BE2C (cell line): ENCODE data around the gene XKR7.
A peak's percentile ranks its signal among the peaks of the same experiment; 100 is the strongest.

Source experiments
- DNase-seq: peaks from one replicate; pipeline ENCODE4 v3.0.0-alpha.2; 2020
- H3K27me3 ChIP-seq: fragments of 250-450 bp; sonication (Bioruptor Pico); 2 replicates; pipeline ENCODE4 v1.5.1; 2020; ENCODE audit warnings: mild to moderate bottlenecking
- H3K36me3 ChIP-seq: fragments of 250-450 bp; sonication (Bioruptor Pico); 2 replicates; pipeline ENCODE4 v1.5.1; 2020; ENCODE audit warnings: mild to moderate bottlenecking
- H3K4me1 ChIP-seq: fragments of 250-450 bp; sonication (Bioruptor Pico); 2 replicates; pipeline ENCODE4 v1.5.1; 2020
- H3K4me3 ChIP-seq: 2 replicates; pipeline ENCODE4 v1.5.1; 2011; ENCODE audit warnings: low read depth, low read length
- H3K9me3 ChIP-seq: fragments of 250-450 bp; sonication (Bioruptor Pico); 2 replicates; pipeline ENCODE4 v1.5.1; 2020
- TF ChIP-seq, protein P1 (sequence below): IDR thresholded peaks from 2 replicates; pipeline ENCODE4 v1.5.1; 2012; ENCODE audit warnings: mild to moderate bottlenecking, low read depth, low read length

Gene XKR7

DNA sequence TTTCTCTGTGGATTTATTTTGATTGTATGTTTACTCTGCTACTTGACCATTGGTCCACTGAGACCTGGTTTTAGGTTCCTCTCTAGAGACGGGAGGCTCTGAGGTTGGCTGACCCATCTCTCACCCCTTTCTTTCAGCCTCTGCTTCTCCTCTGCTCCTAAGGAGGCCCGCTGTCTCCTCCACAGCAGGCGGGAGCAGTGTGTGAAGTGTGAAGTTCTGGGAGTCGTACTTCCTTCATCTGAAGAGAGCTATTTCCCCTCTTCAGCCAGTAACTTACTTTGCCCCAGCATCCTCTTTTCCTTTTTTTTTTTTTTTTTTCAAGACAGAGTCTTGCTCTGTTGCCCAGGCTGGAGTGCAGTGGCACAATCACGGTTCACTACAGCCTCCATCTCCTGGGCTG is 37.2 kb upstream of the XKR7 start:
- TF ChIP-seq, protein P1, sequence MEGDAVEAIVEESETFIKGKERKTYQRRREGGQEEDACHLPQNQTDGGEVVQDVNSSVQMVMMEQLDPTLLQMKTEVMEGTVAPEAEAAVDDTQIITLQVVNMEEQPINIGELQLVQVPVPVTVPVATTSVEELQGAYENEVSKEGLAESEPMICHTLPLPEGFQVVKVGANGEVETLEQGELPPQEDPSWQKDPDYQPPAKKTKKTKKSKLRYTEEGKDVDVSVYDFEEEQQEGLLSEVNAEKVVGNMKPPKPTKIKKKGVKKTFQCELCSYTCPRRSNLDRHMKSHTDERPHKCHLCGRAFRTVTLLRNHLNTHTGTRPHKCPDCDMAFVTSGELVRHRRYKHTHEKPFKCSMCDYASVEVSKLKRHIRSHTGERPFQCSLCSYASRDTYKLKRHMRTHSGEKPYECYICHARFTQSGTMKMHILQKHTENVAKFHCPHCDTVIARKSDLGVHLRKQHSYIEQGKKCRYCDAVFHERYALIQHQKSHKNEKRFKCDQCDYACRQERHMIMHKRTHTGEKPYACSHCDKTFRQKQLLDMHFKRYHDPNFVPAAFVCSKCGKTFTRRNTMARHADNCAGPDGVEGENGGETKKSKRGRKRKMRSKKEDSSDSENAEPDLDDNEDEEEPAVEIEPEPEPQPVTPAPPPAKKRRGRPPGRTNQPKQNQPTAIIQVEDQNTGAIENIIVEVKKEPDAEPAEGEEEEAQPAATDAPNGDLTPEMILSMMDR = no peak
- H3K27me3 ChIP-seq = peaks cover 8% of the 10 kb centered on the region; the same call in 1 of the 2 replicates
- H3K4me3 ChIP-seq = no peak overlapping the region
- DNase-seq = no peak
- H3K4me1 ChIP-seq = no peaks in the 10 kb centered on the region
- H3K36me3 ChIP-seq = no peaks in the 10 kb centered on the region
- H3K9me3 ChIP-seq = no peaks in the 10 kb centered on the region

DNA sequence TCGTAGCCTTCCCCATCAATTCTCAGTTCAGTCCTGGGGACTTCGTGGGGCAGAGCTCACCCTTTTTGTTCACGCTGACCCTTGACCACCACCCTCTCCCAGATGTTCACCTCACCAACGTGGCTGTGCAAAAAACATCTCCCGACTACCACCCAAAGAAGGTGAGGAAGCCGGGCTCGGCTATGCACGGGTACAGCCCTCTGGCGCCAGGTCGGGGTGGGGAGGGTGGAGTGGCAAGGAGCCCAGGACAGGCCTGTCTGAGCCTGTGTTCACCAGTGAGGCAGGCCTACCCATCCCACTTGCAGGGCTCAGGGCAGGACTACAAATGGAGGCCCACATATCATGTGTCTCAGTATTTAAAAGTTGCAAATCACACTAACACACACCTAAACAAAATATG is 34.3 kb upstream of the XKR7 start:
- H3K9me3 ChIP-seq = no peaks in the 10 kb centered on the region
- no peaks in the 10 kb centered on the region for H3K36me3 ChIP-seq
- DNase-seq = no peak
- no peak overlapping the region for H3K4me3 ChIP-seq
- TF ChIP-seq, protein P1 = no peak
- no peaks in the 10 kb centered on the region for H3K4me1 ChIP-seq
- peaks cover 6% of the 10 kb centered on the region; the same call in 1 of the 2 replicates for H3K27me3 ChIP-seq

DNA sequence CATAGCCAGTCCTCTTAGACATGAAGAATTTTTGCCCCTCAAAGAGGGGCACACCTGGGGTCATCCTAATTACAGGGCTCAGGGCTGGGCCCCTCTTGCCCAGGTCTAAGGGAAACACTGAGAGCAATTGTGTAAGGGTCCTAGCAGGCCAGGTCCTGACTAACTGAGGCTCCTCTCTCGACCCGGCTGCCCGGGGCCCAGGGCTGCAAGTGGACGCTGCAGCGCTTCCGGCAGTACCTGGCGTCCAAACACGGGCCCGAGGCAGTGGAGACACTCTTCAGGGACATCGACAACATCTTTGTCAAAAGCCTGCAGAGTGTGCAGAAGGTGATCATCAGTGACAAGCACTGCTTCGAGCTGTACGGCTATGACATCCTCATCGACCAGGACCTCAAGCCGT is 33.5 kb upstream of the XKR7 start:
- DNase-seq = no peak
- H3K4me3 ChIP-seq = no peak overlapping the region
- H3K9me3 ChIP-seq = no peaks in the 10 kb centered on the region
- no peaks in the 10 kb centered on the region for H3K36me3 ChIP-seq
- peaks cover 4% of the 10 kb centered on the region; the same call in 1 of the 2 replicates for H3K27me3 ChIP-seq
- TF ChIP-seq, protein P1 = no peak
- no peaks in the 10 kb centered on the region for H3K4me1 ChIP-seq

DNA sequence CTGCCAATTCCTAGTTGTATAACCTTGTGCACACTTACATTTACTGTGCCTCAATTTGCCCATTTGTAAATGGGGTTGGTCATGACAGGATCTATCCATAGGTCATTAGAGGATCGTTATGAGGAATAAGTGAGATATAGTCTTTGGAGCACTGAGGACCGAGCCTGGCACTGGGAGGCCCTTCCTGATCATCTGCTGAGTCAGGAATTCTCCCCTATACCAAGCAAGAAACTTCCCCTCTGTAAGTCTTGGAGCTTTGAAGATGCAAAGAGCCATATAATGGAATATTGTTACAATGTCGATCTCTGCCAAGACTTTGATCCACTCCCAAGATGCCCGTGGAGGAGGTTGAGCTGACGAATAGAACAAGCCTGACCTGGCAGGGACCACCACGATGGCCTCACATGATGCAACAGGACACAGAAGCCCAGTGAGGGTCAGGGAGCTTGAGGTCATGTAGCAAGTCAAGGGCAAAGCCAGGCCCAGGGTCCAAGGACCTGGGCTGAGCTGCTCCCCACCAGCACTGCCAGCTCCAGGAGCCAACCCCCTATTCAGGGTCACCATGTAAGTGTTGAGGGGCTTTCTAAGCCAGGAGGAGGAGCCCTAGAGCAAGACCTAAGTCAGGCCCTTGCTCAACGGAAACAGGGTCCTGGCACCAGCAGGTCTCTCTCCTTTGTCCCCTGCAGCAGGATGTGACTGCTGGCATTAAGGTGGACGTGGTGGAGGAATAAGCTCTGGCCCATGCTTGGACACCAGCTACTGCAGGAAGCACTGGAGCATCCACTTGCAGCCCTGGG is 32.8 kb upstream of the XKR7 start:
- Histone ChIP-seq H3K4me1 (no peaks in the 10 kb centered on the region), H3K9me3 (no peaks in the 10 kb centered on the region), H3K27me3 (peaks cover 4% of the 10 kb centered on the region; the same call in 1 of the 2 replicates), H3K4me3 (no peak overlapping the region), H3K36me3 (no peaks in the 10 kb centered on the region)
- no peak for DNase-seq
- TF ChIP-seq, protein P1 = peak; percentile 43

DNA sequence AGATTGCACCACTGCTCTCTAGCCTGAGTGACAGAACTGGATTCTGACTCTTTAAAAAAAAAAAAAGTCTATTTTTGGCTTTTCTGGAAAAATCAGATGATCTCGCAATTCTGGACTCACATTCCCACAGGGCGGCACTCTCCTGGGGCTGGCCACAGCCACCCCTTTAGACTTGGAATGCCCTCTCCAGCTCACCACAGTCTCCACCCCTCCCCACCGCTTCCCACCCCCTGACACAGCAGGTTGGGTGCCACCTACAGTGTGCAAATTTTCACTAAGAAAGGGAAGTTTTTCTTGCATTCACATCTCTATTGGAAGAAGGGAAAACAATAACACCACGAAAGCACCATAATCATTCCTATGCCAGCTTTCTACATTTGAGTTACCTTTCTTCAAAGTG is 31.5 kb upstream of the XKR7 start:
- H3K4me1 ChIP-seq = no peaks in the 10 kb centered on the region
- no peaks in the 10 kb centered on the region for H3K27me3 ChIP-seq
- TF ChIP-seq, protein P1 = no peak
- no peaks in the 10 kb centered on the region for H3K36me3 ChIP-seq
- no peak for DNase-seq
- H3K9me3 ChIP-seq = no peaks in the 10 kb centered on the region
- no peak overlapping the region for H3K4me3 ChIP-seq

DNA sequence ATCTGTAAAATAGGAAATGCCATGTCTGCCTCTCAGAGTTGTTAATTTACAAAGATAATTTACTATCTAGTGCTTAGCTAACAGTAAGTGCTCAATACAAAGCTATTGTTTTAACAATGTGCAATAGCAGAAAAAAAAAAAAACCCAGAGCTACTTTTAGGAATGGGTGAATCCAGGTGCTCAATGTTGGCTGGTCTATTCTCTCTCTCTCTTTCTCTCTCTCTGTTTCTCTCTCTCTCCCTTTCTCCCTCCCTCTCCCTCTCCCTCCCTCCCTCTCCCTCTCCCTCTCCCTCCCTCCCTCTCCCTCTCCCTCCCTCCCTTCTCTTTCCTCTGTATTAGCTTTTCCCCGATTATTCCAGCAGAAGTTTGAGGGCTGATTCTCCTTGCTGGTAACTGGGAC is 30.1 kb upstream of the XKR7 start:
- no peaks in the 10 kb centered on the region for H3K9me3 ChIP-seq
- H3K36me3 ChIP-seq = no peaks in the 10 kb centered on the region
- H3K4me1 ChIP-seq = no peaks in the 10 kb centered on the region
- no peaks in the 10 kb centered on the region for H3K27me3 ChIP-seq
- DNase-seq = no peak
- TF ChIP-seq, protein P1 = no peak
- no peak overlapping the region for H3K4me3 ChIP-seq
